GM12864 (cell line): ENCODE results near the gene TMEM95.
"Not testable (repeated sequence)": the region's sequence is repeated elsewhere in the genome, so short reads cannot be mapped to it uniquely, and the experiment has no call there.

ENCODE experiments used
- DNase-seq: peaks from one replicate; pipeline ENCODE4 v3.0.0-alpha.2; 2011; ENCODE audit warnings: low read depth
- H3K4me3 ChIP-seq: 2 replicates; pipeline ENCODE4 v1.5.1; 2011; ENCODE audit warnings: mild to moderate bottlenecking, low read depth, low read length, control low read depth
- TF ChIP-seq, protein P1 (sequence below): IDR thresholded peaks from 2 replicates; pipeline ENCODE4 v1.5.1; 2011; ENCODE audit warnings: low read depth, mild to moderate bottlenecking, moderate library complexity, low read length, control low read depth, inconsistent platforms; ENCODE audit errors: missing control alignments

The TMEM95 gene

DNA sequence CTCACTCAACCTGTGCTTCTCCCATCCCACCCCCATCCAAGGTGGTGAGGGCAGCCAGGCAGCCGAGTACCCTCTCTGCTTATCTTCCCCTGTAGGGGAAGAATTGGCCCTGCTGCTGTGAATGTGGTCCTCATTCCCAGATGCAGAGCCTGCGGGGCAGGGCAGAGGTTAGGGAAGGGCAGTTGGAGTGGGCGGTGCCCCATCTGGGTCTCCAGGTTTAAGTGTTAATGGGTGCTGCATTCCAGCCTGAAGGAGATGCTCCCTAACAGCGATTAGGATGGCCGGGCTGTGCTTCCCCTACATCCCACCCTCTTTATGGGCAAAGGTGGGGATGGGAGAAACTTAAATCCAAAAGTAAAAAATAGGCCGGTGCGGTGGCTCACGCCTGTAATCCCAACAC is 12.1 kb downstream of the TMEM95 start:
- TF ChIP-seq, protein P1, sequence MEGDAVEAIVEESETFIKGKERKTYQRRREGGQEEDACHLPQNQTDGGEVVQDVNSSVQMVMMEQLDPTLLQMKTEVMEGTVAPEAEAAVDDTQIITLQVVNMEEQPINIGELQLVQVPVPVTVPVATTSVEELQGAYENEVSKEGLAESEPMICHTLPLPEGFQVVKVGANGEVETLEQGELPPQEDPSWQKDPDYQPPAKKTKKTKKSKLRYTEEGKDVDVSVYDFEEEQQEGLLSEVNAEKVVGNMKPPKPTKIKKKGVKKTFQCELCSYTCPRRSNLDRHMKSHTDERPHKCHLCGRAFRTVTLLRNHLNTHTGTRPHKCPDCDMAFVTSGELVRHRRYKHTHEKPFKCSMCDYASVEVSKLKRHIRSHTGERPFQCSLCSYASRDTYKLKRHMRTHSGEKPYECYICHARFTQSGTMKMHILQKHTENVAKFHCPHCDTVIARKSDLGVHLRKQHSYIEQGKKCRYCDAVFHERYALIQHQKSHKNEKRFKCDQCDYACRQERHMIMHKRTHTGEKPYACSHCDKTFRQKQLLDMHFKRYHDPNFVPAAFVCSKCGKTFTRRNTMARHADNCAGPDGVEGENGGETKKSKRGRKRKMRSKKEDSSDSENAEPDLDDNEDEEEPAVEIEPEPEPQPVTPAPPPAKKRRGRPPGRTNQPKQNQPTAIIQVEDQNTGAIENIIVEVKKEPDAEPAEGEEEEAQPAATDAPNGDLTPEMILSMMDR, result no peak
- no peak for DNase-seq
- H3K4me3 ChIP-seq, result no peak overlapping the region

DNA sequence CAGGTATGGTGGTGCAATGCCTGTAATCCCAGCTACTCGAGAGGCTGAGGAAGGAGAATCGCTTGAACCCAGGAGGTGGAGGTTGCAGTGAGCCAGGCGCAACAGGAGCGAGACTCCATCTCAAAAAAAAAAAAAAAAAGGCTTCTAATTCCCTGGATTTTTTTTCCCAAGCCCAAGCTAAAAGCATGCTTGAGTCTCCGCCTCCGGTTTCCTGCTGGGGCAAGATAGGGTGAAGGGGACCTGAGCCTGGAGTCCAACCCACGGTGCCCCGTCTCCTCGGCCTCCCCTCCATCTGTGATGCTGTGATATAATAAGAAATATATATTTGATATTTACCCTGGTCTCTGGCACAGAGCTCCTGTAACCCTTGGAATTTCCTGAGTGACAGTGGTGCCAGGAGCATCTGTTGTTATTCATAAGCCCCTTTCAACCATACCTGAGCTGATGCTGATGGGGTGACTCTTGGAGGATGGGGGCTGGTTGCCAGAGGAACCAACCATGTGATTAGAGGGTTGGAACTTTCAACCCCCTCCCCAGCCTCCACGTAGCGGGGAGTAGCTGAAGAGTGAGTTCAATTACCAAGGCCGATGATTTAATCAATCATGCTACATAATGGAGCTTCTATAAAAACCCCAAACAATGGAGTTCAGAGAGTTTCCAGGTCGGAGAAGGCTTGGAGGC is 13.1 kb downstream of the TMEM95 start:
- no peak overlapping the region for H3K4me3 ChIP-seq
- TF ChIP-seq, protein P1, result no peak

DNA sequence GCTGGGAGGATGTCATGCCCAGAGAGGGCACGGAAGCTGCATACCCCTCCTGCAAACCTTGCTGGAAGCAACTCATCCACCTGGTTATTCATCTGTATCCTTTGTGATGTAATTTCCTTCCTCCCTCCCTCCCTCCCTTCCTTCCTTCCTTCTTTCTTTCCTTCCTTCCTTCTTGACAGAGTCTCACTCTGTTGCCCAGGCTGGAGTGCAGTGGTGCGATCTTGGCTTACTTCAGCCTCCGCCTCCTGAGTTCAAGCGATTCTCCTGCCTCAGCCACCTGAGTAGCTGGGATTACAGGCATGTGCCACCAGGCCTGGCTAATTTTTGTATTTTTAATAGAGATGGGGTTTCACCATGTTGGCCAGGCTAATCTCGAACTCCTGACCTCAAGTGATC is 13.6 kb downstream of the TMEM95 start:
- not testable (repeated sequence) for H3K4me3 ChIP-seq

More for the DNA sequence above, 13.1 kb downstream of the TMEM95 start:
- DNase-seq, result no peak

DNA sequence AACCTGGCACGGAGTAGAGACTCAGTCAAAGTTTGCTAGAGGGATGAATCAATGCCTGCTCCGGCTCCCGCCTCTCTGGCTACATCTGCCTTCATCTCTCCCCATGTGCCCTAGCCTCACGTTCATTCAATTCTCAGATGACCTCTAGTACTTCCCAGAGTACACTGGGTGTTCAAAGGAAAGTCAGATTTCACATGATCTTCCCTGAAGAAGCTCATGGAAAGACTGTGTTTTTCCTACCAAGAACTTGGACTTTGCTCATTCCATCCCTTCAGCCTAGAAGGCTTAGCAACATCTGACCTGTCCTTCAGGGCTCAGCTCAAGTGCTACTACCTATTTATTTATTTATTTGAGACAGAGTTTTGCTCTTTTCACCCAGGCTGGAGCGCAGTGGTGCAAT is 14.9 kb downstream of the TMEM95 start:
- TF ChIP-seq, protein P1, result no peak
- DNase-seq, result no peak
- H3K4me3 ChIP-seq, result no peak overlapping the region

More for the DNA sequence above, 13.6 kb downstream of the TMEM95 start:
- not testable (repeated sequence) for DNase-seq

DNA sequence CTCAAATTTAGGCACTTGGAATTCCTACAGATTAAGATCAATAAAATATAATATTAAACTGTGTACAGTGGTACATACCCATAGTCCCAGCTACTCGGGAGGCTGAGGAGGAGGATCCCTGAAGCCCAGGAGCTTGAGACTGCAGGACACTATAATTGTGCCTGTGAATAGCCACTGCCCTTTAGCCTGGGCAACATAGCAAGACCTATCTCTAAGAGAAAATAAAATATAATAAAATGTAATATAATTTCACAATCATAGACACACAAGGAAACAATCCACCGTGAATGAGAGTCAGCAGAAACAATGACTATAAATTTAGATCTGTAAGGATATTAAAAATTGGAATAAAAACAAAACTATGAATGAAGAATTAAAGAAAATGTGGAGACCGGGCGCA is 15.9 kb downstream of the TMEM95 start:
- H3K4me3 ChIP-seq, result no peak overlapping the region
- TF ChIP-seq, protein P1, result no peak
- no peak for DNase-seq

DNA sequence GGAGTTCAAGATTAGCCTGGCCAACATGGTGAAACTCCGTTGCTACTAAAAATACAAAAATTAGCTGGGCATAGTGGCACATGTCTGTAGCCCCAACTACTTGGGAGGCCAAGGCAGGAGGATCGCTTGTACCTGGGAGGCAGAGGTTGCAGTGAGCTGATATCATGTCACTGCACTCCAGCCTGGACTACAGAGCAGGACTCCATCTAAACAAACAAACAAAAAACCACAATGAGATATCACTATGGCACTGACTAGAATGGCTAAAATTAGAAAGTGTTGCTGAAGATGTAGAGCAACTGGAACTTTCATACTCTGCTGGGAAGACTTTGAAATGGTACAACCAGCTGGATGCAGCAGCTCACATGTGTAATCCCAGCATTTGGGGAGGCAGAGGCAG is 19.4 kb downstream of the TMEM95 start:
- H3K4me3 ChIP-seq, result no peak overlapping the region
- TF ChIP-seq, protein P1, result no peak
- DNase-seq, result no peak

DNA sequence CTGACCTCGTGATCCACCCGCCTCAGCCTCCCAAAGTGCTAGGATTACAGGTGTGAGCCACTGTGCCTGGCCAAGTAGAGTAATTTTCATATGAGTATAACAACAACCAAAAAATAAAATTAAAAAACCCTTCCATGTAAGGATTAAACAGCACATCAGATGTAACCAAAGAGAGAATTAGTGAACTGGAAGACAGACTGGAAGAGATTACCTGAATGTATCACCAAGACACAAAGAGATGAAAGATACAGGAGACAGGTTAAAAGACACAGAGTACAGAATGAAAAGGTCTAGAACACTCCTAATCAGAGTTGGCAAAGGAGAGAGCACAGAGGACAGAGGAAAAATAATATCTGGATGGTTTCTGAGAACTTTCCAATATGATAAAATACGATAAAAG is 24.2 kb downstream of the TMEM95 start:
- DNase-seq, result no peak
- TF ChIP-seq, protein P1, result no peak
- no peak overlapping the region for H3K4me3 ChIP-seq

DNA sequence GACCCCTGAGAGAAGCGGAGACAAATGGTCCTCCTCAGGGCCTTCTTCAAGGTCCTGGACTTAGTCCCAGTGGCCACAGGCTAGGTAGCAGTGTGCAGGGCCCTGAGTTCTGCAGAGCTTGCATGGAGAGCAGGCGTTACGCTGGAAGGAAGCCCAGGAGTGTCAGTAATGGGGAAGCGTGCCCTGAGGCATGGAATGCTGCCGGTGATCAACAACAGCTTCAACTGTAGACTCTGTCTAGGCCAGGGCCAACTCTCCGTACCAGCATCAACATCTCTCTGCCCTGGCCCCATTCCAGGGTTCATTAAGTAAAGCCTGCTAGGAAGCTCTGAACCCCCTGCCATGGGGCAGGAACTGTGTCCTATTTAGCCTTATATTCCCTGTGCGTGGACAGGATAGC is 25.4 kb downstream of the TMEM95 start:
- no peak for DNase-seq
- H3K4me3 ChIP-seq, result no peak overlapping the region

More for the DNA sequence above, 25.4 kb downstream of the TMEM95 start:
- TF ChIP-seq, protein P1, result no peak
